ENCODE results near the gene FCN1.

GRCh38 chr9:134962065-134962972 is 44.6 kb upstream of the FCN1 start:
- TF ChIP-seq CTCF (IDR thresholded peaks at IDR 0.05) (no peak), POLR2A (IDR thresholded peaks at IDR 0.05) (no peak)

Data from testis (tissue), 2 donors.